Measurements from ENCODE around the gene CYBA.

CYBA gene

DNA sequence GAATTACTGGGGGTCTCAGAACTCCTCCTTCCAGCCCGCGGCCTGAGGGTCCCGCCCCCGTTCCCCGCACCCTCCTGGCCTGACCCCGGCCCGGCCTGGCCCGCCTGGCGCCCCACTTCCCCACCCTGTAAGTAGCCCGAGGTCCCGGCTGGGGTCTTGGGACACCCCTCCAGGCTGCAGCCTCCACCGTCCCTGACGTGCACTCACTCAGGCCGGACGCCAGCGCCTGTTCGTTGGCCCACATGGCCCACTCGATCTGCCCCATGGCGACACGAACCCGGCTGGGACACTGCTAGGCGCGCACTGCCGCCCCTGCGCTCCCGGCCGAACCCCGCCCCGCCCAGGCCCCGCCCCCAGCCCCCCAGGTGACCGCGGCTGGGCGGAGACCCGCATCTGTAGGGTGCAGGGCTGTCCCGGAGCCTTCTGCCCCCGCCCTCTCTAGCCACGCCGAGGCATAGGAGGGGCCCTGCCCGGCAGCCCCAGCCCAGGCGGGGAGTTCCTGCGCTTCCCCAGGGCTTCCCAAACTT, at the start of gene CYBA:
CYBA (minus strand) TSS at position 305 of the 527 bp plus-strand sequence; CDS start at position 265, 40 bp downstream.
- DNase-seq (ENCODE audit: low read depth in 3 of 3, low spot score in 1 of 3), result peak; percentile 59 to 69 (median 63)

DNA sequence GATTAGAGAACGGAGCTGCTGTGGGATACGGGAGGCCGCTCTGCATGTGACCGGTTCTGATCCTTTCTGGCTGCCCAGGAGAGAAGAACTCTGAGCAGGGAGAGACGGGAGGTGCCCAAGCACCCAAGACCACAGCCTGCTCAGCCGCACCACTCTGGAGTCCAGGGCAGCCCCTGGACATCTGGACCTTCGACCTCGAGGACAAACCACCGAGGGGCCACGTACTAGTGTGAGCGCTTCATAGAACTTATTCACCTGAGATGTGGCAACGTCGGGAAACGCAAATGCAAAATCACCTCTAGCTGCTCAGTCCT, 49.4 kb upstream of the CYBA start:
- DNase-seq (ENCODE audit: low read depth in 3 of 3, low spot score in 1 of 3), result no peak

DNA sequence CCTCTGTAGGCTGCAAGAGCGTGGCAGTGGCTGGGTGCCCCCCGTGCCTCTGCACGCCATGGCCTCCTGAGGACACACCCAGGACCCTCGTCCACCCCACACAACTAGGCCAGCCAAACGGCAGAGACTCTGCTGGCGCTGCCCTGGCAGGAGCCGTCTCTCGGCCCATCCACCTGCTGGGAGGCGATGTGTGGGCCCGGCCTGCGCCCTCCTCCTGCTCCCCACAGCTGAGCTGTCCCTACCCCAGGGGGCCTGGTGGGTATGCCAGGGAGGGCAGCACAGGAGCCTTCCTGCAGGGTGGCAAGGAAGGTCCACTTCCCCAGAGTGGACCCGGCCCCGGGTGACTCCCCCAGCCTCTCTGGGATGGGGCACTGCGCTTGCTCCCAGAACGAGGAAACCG, 48.3 kb upstream of the CYBA start:
- no peak for DNase-seq (ENCODE audit: low read depth in 3 of 3, low spot score in 1 of 3)

DNA sequence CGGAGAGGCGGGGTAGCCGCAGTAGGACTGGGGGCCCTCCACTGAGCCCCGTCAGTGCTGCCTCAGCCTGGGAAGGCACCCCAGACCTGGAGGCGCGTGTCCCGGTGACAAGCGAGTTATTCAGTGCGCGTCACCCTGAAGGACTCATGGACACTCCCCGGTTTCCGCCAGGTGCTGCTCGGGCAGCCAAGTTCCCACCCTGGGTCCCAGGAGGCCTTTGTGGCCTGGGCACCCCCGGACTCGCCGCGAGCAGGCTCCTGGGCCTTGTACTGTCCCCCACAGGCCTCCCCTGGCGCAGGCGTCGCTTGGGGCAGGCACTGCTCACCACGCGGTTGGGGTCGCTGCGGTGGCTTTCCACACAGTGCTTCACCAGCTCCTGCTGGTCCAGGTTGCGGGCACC, 47.8 kb upstream of the CYBA start:
- DNase-seq (ENCODE audit: low read depth in 3 of 3, low spot score in 1 of 3), result no peak

DNA sequence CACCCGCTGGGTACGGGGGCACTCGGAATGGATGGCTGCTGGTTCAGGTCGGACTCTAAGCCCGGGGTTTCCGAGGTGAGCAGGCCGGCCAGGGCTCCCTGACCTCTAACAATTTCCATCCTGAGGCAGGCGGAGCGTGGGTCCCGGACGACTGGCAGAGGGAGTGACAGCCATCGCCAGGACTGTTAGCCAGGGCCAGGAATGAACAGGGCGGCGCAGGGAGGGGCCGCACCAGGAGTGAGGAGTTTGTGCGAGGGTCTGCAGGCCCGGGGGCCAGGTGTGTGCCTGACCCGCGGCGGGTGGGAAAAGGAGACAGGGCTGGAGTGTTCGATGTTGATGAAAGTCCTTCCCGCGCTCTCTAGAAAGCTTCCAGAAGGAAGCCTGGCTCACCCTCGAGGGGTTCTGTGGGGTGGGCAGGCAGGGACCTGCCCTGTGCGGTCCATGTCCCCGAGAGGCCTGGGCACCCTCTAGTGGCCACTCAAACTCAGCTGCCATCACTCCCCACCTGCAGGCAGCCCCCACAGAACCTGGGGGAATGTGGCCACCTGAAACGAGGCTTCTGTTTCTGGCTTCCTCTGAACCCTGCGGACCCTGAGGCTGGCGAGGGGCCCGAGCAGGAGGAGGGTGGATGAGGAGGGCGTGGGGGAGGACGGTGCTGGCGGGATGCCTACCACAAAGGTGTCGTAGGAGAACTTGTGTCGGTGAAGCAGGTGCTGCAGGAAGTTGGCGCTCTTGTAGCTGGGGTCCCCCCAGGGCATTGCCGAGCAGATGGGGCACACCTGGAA, 47.2 kb upstream of the CYBA start:
- no peak for DNase-seq (ENCODE audit: low read depth in 3 of 3, low spot score in 1 of 3)

DNA sequence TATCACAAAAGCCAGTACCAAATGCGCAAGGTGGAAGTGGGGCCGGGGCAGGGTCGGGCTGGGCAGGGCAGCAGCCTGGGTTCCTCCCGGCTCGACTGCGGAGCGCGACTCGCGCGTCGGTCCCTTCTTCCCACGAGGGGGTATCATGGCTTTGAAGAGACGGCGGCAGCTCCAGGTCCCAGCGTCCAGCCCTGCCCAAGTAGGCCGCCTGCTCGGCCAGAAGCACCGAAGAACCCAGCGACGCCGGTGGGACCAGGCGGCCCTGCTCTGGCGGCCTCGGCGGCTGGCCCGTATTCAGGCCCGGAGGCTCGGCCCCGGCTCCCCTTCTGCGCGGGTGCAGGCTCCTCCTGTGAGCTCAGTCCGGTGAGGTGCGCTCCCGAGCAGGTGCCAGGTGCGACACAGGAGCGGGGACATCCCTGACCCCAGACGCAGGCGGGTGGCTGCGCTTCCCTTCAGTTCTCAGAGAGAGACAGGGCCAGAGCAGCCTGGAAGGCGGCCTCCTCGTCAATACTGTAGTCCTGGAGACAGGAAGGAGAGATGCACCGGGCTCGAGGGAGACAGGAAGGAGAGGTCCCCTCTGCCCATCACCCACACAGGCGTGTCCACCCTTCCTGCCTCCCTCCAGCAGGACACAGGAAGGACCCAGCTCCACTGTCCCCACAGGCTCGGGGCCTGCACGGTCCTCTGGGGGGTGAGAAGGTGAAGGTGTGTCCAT, 46.4 kb upstream of the CYBA start:
- DNase-seq (ENCODE audit: low read depth in 3 of 3, low spot score in 1 of 3), result no peak

DNA sequence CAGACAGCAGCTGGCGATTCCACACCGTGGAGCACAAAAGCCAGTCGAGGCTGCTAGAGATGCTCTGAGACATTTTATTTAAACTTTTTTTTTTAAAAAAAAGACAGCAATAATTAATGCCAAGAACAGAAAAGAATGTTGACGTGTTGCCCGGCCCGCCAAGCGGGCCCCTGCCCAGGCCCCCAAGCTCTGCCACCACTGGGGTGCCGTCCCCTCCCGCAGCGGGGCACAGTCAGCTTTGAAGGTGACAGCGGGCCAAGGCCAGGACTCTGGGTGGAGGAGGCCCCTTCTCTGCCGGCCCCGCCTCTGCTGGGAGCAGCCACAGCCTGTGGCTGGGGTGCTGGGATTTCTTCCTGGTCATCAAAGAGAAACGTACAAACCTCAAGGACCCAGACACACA, 45.6 kb upstream of the CYBA start:
- DNase-seq (ENCODE audit: low read depth in 3 of 3, low spot score in 1 of 3), result no peak

DNA sequence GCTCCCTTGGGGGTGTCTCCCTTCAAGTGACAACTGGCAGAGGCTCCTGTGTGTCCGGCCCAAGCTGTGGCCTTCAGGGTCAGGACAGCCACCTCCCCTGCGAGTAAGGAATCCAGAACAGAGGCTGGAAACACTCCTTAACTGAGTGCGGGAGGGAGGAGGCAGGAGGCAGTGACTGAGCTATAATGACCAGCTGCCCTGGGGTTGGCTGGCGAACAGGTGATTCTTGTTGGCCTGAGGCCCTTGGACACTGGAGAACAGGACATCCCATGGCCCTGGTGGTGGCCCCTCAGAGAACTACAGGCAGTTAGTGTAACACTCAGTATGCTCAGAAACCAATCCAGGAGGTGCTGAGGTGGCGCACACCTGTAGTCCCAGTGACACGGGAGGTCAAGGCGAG, 44.9 kb upstream of the CYBA start:
- no peak for DNase-seq (ENCODE audit: low read depth in 3 of 3, low spot score in 1 of 3)

DNA sequence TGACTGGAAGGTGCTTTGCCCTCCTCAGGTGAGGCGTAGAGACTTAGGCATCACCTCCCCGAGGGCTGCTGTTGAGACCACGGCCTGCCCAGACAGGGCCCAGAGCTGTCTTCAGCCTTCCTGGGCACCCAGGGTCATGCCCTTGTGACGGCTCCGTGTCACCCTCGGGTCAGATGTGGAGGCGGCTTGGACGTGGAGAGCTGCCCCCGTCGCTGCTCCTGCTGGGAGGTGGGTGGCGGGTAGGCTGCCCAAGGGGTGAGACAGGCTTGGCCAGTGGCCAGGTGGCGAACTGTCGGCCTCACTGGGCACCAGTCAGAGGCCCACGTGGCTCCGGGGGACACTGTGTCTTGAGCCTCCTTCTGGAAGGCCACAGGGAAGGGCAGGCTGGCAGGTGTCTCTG, 44.4 kb upstream of the CYBA start:
- no peak for DNase-seq (ENCODE audit: low read depth in 3 of 3, low spot score in 1 of 3)

DNA sequence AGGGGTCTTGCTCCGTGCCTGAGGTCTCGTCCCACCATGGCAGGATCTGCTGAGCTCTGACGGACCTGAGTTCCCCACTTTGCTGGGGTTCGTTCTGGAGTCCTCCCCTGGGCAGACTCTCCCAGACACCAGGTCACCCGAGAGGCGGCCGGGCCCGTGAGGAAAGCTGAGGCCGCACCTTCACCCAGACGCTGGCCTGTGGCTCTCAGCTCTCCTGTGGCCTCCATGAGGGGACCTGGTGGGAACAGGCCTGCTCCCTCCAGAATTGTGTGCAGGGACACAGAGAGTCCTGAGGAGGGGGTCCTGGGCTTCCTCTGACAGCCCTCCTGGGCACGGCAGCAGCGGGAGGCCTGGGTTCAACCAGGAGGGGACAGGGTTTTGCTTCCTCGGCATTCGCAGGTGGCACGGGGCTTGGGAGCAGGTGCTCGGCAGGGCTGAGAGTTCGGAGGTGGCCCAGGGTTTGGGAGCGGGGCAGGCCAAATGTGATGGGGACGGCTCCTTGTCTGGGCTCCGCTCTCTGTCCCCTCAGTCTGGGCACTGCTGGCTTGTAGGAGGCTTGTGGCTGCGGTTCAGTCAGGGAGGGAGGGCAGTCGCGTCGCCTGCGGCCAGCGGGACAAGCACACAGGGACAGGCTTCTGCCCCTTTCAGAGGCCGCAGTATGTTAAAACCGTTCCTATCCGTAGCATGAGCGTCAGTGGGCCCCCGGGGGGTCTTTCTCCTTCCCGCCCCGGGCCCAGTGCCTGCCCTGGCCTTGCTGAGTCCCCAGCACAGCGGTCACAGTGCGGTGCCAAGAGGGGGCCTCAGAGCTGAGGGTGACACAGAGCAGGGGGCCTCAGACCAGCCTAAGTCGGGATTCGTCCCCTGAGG, 43.6 kb upstream of the CYBA start:
- no peak for DNase-seq (ENCODE audit: low read depth in 3 of 3, low spot score in 1 of 3)

DNA sequence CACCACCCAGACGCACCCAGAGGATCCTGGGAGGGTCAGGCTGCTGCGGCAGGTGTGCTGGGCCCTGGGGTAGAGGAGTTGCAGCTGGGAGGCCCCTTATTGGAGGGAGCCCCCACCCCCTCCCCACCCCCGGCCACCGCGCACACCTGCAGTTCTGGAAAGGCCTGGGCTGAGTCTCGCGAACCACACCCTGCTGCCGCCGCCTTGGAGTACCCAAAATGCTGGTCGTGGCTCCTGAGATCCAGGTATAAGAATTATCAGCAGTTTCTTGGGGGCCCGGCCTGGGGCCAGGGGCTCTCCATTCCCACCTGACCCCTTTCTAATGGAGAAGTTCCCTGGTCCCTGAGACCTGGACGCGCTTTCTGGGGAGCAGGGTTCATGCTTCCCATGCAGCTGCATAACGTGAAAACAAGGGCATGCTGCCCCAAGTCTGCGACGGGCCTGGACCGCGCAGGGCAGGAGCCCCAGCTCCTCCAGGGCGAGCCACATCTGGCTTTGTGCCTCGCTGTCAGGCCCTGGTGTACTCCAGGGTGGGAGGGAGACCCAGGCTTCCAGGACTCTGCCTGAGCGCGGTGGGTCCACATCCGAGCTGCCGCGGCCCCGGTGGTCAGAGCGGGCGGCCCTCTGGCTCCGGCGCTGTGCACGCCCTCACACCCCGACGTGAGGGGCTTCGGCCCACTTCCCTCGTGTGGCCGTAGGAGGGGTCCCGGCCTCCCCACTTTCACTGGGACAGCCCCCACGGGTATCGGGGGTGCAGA, 42.7 kb upstream of the CYBA start:
- no peak for DNase-seq (ENCODE audit: low read depth in 3 of 3, low spot score in 1 of 3)

DNA sequence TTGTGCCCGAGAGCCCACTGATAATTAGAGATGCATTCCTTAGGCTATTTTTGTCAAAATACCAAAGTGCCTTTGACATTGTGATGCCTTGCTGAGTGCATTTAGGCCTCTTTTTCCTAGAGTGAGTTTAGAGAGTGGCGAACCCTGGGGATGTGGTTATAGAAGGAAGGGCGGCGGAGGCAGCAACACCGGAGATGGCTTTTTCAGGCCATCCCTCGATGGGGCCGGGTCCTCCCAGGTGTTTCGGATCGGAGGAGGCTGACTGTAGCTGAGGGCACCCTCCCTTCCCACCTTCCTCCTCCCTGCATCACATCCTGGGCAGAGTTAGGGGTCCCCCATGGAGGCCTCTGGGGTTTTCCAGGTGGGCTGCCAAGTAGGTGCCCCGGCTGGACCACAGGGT, 42.0 kb upstream of the CYBA start:
- DNase-seq (ENCODE audit: low read depth in 3 of 3, low spot score in 1 of 3), result no peak

DNA sequence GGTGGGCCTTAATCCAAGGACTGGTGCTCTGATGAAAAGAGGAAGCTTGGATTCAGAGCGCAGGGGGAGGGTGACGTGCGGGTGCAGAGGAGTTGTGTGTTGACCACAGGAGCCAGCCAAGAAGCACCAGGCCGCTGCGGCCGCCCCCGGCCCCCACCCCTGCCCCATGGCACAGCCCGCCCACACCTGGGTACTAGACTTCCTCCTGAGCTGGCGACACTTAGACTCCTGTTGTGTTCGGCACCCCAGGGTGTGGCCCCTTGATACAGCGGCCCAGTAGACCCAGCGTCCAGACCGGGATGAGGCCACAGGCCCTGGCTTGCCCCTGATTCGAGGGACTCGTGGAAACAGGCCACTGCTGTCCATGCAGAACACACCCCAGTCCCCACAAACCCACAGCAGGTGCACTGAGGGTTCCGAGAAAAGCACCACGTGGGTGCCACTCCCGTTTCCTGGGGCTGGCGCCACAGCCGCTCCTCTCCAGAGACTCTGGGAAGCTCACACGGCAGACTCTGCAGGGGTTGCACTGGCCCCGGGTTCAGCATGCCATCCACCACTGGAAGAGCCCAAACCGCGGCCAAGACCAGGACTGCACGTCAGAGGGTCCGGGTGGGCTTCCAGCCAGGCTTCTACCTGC, 41.2 kb upstream of the CYBA start:
- DNase-seq (ENCODE audit: low read depth in 3 of 3, low spot score in 1 of 3), result no peak

DNA sequence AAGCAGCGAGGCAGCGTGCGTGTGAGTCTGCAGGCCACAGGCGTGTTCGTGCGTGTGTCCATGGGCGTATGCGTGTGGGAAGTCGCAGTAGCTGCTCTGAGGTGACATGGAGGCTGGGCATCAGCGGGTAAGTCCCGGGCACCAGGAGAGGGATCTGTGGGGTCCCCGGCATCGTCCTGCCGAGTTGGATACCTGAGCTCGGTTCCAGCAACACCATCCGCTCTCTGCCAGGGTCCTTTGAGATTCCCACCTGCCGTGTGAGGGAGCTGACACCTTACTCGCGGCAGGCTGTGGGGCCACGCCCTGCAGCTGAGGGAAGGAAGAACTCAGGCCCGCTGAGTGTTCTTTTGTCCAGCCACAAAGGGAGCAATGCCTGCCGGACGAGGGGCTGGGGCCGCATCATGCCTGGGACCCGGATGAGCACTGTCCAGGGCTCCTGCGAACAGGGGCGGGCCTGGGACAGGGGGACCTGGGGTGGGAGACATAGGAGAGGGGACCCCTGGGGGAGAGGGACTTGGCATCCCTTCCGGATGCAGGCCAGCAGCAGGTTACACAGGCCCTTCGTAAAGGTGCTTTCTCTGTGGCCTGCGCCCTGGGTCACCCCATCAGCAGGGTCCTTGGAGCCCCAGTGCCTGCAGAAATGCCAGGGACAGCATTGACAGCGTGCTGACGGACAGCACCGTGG, 40.4 kb upstream of the CYBA start:
- no peak for DNase-seq (ENCODE audit: low read depth in 3 of 3, low spot score in 1 of 3)

DNA sequence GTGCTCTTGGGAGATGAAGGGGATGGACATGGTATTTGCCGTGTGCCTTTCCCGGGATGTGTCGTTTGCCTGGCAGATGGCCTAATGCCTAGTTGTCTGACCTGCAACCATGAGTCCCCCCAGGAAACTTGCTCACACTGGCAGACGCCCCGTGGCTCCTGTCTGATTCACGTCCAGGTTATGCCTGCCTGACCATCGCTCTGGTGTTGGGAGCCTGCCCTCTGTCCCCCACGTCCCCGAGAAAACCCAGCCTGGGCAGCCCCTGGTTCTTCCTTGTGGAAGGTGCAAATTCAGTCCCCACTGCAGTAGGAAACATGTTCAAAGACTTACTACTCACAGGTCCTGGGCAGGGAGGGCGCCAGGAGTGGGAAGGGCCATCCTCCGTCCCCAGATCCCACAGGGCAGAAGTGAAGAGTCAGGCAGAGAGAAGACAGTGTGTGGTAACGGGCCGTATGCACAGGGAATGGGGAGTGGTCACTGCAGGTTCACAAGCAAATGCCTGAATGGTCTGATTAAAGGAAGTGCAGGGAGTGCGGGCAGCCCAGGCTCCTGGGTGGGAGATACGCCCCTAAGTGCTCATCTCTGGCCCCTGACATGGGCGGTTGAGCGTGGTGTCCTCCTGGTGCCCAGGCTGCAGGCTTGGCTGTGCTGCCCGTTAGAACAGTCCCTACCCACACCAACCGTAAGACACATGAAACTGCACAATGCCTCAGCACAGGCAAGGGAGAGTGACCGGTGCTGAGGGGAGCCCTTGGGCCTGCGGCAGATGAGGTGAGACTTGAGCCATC, 39.7 kb upstream of the CYBA start:
- DNase-seq (ENCODE audit: low read depth in 3 of 3, low spot score in 1 of 3), result no peak

DNA sequence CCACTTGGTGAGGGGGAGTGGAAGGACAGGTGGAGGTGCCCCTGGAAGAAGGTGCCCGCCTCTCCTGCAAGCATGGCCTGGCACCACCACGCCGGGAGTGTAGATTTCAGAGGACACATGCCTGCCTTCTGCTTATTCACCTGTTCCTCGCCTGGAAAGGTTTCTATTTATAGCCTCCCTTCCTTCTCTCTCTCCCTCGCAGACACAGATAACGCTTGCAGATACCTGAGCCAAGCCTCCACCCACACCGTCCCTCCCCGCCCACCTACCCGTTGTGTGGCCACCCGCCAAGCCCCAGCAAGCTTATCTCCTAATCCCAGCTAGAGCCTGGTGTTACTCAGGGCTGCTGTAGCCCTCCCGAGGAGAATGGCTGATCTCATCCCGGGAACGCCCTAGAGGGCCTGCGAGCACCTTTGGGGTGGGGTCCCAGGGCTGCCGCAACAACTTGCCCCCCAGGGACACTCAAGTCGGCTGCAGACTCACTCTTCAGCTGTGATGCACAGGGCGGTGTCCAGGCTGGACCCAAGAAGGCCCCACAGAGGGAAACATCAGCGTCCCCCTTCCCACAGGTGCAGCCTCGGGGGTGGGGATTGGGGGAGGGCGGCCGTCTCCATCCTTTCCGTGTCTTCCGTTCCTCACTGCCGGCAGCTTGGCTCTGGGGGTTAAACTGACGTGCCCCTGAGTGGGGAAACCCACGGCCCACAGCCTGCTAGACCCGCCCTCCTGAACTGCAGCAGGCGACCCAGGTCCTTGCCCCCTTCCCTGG, 37.3 kb upstream of the CYBA start:
- DNase-seq (ENCODE audit: low read depth in 3 of 3, low spot score in 1 of 3), result no peak

DNA sequence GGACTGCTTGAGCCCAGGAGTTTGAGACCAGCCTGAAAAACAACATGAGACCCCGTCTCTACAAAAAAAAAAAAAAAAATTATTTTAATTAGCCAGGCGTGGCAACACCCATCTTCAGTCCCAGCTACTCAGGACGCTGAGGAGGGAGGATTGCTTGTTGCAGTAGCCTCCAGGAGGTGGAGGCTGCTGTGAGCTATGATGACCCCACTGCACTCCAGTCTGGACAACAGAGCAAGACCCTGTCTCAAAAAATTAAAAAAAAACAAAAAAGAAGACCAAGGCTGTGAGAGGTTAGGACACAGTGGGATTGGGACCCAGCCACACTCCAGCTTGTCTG, 36.8 kb upstream of the CYBA start:
- no peak for DNase-seq (ENCODE audit: low read depth in 3 of 3, low spot score in 1 of 3)

DNA sequence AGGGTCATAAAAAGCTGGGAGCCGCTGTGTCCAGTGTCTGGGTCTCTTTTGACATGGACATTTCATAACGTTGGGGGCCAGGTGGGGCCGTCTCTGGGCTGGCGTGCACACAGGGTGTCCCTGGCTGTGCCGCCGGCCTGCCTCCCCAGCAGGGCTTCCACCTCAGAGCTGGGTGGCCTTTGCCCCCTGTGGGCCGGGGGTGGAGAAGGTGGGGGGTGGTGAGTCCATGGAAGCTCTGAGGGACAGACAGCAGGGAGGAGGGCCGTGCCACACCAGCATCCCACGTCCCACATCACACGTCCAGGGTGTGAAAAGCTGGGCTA, 36.4 kb upstream of the CYBA start:
- DNase-seq (ENCODE audit: low read depth in 3 of 3, low spot score in 1 of 3), result no peak
